ENCODE results near the gene MAB21L3.

DNA sequence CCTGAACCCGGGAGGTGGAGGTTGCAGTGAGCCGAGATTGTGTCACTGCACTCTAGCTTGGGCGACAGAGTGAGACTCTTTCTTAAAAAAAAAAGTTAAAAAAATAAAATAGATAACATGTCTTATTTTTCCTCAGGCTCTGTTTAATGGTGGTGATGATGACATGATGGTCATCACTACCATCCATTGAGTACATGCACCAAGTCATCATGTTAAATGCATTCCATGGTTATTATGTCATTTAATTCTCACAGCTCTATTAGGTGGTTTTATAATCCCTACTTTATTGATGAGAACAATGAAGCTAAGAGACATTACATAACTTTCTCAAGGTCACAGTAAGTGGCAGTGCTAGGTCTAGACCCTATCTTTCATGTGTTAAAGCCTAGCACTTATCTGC lies 34.4 kb upstream of the MAB21L3 start:
- TF ChIP-seq CTCF (IDR thresholded peaks at IDR 0.05; ENCODE audit: low read length) (no peak), EZH2phosphoT487 (IDR thresholded peaks at IDR 0.05; ENCODE audit: low read length) (no peak)

Measured in MM.1S (cell line).